ENCODE results near the gene DAPK2. TPM values are rescaled to one million over a fixed set of nuclear protein-coding genes. Genes with fewer than 3 reads are reported as not detected.

Gene DAPK2
- polyA plus RNA-seq, 1 of the 3 experiments (the other 2 are of a cell fraction) = 1.4 TPM

DNA sequence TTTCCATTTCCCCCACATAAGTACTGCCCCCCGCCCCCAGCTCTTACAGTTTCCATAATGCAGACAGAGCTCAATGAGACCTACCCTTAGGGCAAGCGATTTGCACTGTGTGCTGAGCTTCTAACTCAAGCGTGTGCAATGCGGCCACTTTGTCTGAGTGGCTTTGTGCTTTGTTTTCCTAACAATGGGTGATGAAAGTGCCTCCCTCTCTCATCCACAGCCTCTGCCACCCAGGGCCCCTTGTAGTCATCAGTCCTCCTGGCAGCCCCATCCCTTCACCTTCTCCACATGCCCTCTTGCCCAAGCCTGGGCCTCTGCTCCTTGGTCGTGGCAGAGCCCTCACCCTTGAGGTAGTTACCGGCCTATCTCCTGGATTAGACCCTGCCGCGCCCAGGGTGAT lies 17.2 kb downstream of the DAPK2 start:
- no peaks in the 10 kb centered on the region for H3K9me3 ChIP-seq
- no peak overlapping the region for H3K9ac ChIP-seq
- no peak for DNase-seq
- H2AFZ ChIP-seq (ENCODE audit: low read depth) = no peak overlapping the region
- no peaks in the 10 kb centered on the region for H3K27me3 ChIP-seq (ENCODE audit: insufficient read depth)
- no peaks in the 10 kb centered on the region; a peak in 1 of 4 replicates for H3K4me1 ChIP-seq (ENCODE audit: control insufficient read depth in 1 of 2, insufficient read depth in 2 of 2, low read depth in 1 of 2, low read length in 1 of 2)
- H3K36me3 ChIP-seq (replicated peaks in 1 of 2; ENCODE audit: control insufficient read depth in 1 of 2, insufficient read depth in 2 of 2, low read length in 1 of 2) = no peaks in the 10 kb centered on the region
- H3K27ac ChIP-seq (ENCODE audit: low read depth in 2 of 2, low read length in 1 of 2) = no peak overlapping the region
- H3K79me2 ChIP-seq (ENCODE audit: insufficient read depth) = no peaks in the 10 kb centered on the region
- POLR2A ChIA-PET = no interaction called here
- no peaks in the 10 kb centered on the region for H4K20me1 ChIP-seq (ENCODE audit: insufficient read depth)
- peaks cover 4% of the 10 kb centered on the region for H3F3A ChIP-seq (replicated peaks; ENCODE audit: insufficient read depth)
- WGBS (ENCODE audit: low lambda C conversion rate) = 69% methylated on average over 8 of the region's 8 CpGs
- TF ChIP-seq SIN3A (IDR thresholded peaks at IDR 0.05; ENCODE audit: borderline replicate concordance, low read depth, low read length) = no peak
- no peak for TF ChIP-seq MEF2A (IDR thresholded peaks at IDR 0.05; ENCODE audit: borderline replicate concordance, low read depth)
- TF ChIP-seq, protein P1, sequence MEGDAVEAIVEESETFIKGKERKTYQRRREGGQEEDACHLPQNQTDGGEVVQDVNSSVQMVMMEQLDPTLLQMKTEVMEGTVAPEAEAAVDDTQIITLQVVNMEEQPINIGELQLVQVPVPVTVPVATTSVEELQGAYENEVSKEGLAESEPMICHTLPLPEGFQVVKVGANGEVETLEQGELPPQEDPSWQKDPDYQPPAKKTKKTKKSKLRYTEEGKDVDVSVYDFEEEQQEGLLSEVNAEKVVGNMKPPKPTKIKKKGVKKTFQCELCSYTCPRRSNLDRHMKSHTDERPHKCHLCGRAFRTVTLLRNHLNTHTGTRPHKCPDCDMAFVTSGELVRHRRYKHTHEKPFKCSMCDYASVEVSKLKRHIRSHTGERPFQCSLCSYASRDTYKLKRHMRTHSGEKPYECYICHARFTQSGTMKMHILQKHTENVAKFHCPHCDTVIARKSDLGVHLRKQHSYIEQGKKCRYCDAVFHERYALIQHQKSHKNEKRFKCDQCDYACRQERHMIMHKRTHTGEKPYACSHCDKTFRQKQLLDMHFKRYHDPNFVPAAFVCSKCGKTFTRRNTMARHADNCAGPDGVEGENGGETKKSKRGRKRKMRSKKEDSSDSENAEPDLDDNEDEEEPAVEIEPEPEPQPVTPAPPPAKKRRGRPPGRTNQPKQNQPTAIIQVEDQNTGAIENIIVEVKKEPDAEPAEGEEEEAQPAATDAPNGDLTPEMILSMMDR (IDR thresholded peaks at IDR 0.05) = no peak
- no peak for TF ChIP-seq NFIC (IDR thresholded peaks at IDR 0.05; ENCODE audit: borderline replicate concordance)
- TF ChIP-seq NRF1 (IDR thresholded peaks at IDR 0.05; ENCODE audit: low read depth, low read length) = no peak
- no peak for TF ChIP-seq ELF1 (IDR thresholded peaks at IDR 0.05)
- TF ChIP-seq, protein P2, sequence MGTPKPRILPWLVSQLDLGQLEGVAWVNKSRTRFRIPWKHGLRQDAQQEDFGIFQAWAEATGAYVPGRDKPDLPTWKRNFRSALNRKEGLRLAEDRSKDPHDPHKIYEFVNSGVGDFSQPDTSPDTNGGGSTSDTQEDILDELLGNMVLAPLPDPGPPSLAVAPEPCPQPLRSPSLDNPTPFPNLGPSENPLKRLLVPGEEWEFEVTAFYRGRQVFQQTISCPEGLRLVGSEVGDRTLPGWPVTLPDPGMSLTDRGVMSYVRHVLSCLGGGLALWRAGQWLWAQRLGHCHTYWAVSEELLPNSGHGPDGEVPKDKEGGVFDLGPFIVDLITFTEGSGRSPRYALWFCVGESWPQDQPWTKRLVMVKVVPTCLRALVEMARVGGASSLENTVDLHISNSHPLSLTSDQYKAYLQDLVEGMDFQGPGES (IDR thresholded peaks at IDR 0.05; ENCODE audit: low read depth, low read length) = no peak
- no peak for TF ChIP-seq TAF1 (IDR thresholded peaks at IDR 0.05; ENCODE audit: borderline replicate concordance, low read depth, low read length)
- TF ChIP-seq GABPA (IDR thresholded peaks at IDR 0.05; ENCODE audit: low read depth) = no peak
- TF ChIP-seq POLR2AphosphoS5 (IDR thresholded peaks at IDR 0.05; ENCODE audit: low read depth, low read length) = no peak
- no peak for TF ChIP-seq RFX5 (IDR thresholded peaks at IDR 0.05; ENCODE audit: low read length)
- TF ChIP-seq, protein P3, sequence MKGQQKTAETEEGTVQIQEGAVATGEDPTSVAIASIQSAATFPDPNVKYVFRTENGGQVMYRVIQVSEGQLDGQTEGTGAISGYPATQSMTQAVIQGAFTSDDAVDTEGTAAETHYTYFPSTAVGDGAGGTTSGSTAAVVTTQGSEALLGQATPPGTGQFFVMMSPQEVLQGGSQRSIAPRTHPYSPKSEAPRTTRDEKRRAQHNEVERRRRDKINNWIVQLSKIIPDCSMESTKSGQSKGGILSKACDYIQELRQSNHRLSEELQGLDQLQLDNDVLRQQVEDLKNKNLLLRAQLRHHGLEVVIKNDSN (IDR thresholded peaks at IDR 0.05; ENCODE audit: borderline replicate concordance, low read depth) = no peak
- TF ChIP-seq PBX3 (IDR thresholded peaks at IDR 0.05) = no peak
- no peak for TF ChIP-seq FOXJ3 (CRISPR knock-in tag; IDR thresholded peaks at IDR 0.05)
- no peak for TF ChIP-seq RAD21 (IDR thresholded peaks at IDR 0.05; ENCODE audit: low read length)
- TF ChIP-seq MAX (IDR thresholded peaks at IDR 0.05; ENCODE audit: low read depth) = no peak
- no peak for TF ChIP-seq GATA2 (CRISPR knock-in tag; IDR thresholded peaks at IDR 0.05)
- no peak for TF ChIP-seq RCOR1 (IDR thresholded peaks at IDR 0.05; ENCODE audit: low read length)
- CTCF ChIA-PET = interaction anchor here (1.1 to 1.3 kb wide), 3 partner anchors 13 to 84 kb away, joined by 3 to 5 read pairs (median 4); no protein-coding TSS in a partner anchor
- H3K4me2 ChIP-seq = no peak overlapping the region
- H3K4me3 ChIP-seq (ENCODE audit: low read depth in 2 of 2, low read length in 1 of 2) = no peak overlapping the region
- H3K9me2 ChIP-seq = no peaks in the 10 kb centered on the region

All from SK-N-SH (cell line).